GM10266 (cell line): ENCODE measurements around the gene ELN.

Source experiments
- DNase-seq: peaks from one replicate; pipeline ENCODE4 v3.0.0; 2012; ENCODE audit errors: extremely low spot score
- TF ChIP-seq, protein P1 (sequence below): IDR thresholded peaks from 2 replicates; pipeline ENCODE4 v1.5.1; 2012; ENCODE audit warnings: mild to moderate bottlenecking, low read depth; ENCODE audit not compliant: control insufficient read depth, insufficient read depth; ENCODE audit errors: missing control alignments

The ELN gene

DNA sequence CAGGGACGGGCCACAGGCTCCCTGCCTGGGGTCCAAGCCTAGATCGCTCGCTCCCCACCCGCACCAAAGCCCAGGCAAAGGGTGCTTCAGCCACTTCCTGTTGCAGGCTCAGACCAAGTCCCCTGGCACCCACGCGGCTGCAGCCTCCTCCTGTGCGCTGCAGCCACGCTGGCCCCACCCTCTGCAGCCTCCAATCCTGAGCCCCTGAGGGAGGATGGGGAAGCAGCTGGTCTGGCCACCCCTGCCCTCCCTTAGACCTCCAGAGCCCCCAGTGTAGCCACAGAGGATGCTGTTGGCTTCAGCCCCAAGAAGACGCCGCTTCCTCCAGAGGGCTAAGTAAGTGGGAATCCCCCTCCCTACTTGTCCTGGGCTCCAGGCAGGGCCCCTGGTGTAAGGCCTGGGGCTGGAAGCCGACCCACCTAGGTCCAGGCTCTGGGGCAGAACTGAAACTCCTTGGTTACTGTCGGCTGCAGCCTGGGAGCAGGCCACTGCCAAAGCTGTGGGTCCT is 65.0 kb downstream of the ELN start:
- TF ChIP-seq, protein P1, sequence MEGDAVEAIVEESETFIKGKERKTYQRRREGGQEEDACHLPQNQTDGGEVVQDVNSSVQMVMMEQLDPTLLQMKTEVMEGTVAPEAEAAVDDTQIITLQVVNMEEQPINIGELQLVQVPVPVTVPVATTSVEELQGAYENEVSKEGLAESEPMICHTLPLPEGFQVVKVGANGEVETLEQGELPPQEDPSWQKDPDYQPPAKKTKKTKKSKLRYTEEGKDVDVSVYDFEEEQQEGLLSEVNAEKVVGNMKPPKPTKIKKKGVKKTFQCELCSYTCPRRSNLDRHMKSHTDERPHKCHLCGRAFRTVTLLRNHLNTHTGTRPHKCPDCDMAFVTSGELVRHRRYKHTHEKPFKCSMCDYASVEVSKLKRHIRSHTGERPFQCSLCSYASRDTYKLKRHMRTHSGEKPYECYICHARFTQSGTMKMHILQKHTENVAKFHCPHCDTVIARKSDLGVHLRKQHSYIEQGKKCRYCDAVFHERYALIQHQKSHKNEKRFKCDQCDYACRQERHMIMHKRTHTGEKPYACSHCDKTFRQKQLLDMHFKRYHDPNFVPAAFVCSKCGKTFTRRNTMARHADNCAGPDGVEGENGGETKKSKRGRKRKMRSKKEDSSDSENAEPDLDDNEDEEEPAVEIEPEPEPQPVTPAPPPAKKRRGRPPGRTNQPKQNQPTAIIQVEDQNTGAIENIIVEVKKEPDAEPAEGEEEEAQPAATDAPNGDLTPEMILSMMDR = no peak
- DNase-seq = peak; percentile 83

GRCh38 chr7:74093671-74094223 is 65.8 kb downstream of the ELN start:
- no peak for DNase-seq

GRCh38 chr7:74094224-74095101 is 66.5 kb downstream of the ELN start:
- TF ChIP-seq, protein P1 = no peak
- peak; percentile 75 for DNase-seq

More at GRCh38 chr7:74093671-74094223, 65.8 kb downstream of the ELN start:
- TF ChIP-seq, protein P1 = no peak

DNA sequence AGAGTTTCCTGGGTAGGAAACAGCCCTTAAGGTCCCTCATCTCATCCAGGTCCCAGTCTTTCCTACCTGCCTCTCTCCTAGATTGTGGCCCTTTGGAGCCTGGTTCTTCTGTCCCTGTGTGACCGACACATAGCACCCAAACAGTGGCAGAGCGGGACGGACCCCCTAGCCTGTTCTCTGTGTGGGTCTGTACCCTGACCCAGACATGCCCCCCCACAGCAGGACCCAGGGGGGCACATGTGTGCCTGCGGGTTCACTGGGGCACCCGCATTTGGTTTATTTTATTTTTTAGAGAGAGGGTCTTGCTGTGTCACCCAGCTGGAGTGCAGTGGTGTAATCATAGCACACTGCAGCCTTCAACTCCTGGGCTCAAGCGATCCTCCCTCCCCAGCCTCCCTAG is 67.2 kb downstream of the ELN start:
- no peak for DNase-seq
- TF ChIP-seq, protein P1 = no peak

GRCh38 chr7:74097937-74098614 is 70.1 kb downstream of the ELN start:
- no peak for DNase-seq
- TF ChIP-seq, protein P1 = no peak

GRCh38 chr7:74099031-74099430 is 71.1 kb downstream of the ELN start:
- no peak for DNase-seq
- TF ChIP-seq, protein P1 = no peak
